NCI-H1417 treated with DMSO at 0.1 percent for 48 hours (cell line): ENCODE data around the gene OR6N2.

Experiments
- DNase-seq: peaks from one replicate; lab custom pipeline; 2025; lab: John Stamatoyannopoulos, UW

The OR6N2 gene

DNA sequence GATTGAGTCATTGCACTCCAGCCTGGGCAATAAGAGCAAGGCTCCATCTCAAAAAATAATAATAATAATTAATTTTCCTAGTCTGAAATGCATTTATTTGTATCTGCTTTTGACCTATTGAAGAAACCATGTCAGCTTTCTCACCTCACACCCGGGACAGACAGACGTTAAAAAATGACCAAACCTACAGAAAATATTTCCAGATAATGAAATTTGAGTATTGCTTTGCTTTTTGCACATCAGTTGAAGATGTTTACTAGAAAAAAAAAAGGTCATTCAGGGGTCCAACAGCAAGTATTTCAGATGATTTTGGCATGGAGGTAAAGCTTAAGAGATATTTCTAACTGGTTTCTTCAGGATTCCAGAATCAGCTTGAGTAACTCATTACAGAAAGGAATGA lies 26.6 kb downstream of the OR6N2 start, which contains the start of gene OR6K6:
Gene OR6K6 (plus strand): TSS at position 301 of the 400 bp plus-strand sequence. CDS start 168 bp downstream, outside the sequence.
- DNase-seq = no peak

DNA sequence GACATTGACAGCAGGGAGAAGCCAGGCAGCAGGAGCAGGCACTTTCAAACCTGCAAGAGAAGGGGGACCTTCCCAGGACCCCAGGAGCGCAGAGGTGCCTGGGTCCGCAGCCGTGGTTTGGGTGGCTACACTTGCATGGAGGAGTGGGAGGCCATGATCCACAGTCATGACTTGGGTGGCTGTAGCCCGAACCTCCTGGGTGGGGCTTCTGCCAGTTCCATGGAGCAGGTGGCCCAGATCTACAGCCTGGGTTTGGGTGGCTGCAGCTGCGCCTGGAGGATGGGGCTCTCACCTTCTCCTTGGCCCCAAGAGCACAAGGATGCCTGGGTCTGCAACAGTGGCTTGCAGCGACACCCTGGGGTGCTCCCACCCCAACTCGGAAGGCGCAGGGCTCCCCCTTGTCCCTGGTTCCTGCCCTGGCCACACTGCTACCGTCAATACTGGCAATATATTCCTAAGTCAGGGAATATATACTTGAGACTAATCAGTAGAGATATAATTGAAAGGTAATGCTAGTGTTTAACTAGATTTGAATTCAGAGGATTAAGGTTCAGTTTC lies 28.8 kb downstream of the OR6N2 start:
- DNase-seq = no peak

DNA sequence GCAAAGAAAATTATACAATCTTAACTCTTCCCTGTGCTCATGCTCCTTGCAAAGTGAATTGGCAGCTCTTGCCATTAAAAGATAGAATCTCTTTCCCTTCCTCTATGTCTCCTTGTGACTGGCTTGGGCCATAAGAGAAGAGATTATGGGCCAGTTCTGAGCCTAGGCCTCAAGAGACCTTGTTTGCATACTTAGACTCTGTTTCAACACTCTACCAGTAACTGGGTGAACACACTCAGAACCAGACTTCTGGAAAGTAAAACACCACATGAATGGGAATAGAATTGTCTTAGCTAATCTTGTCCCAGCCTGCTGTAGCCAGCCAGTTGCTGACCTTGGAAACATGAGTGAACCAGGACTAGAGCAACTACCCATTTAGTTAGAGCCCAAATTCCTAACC lies 45.2 kb downstream of the OR6N2 start:
- DNase-seq = no peak

DNA sequence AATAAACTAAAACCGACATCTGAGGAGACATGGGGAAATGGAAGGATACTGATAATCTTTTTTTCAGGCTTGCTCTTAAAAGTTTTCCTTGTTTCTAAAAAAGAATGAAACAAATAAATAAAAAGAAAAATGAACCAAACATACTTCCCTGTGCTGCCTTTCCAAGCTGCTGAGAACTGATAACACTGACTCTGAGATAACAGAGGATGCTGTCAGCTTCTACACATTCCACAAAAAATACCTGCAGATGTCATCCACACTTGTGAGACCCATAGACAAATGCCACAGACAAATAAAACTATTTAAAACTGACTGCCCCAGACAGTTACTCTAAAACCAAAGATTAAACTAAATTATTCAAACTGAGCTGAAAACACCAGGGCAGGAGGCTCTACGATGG lies 48.5 kb downstream of the OR6N2 start:
- DNase-seq = no peak

DNA sequence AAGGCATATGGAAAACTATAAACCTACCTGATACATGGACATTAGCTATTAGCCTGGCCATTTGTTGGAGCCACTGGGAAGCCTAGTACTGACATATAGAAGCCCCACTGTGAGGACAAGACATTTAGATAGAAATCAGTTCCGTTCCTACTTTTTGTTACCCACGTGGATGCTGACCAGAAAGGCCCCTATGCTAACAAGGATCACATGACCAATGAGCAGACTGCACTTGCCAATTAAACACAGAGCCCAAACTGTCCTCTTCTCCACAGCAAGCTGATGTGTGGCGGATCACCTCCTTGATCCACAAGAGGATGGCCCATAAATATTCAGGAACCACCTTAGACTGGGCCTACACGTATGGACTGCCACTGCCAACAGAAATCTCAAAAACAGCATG lies 49.3 kb downstream of the OR6N2 start:
- DNase-seq = no peak

DNA sequence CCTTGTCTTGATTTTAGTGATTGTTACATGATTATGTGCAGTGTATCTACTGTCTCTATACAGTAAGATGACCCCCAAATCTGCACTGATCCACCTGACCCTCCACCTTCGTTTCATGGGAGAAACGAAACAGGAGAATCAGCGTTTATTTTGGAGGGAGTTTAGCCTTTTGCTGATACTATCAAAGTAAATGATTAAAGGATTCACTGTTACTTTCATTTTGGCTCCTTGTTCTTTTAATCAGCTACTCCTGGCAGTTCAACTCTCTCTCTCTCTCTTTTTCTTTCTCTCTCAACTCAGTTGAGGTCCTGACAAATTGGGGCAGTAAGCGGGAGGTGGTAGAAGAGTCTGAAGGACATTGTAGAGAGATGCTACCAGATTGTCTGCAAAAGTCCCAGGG lies 50.6 kb downstream of the OR6N2 start:
- DNase-seq = no peak

- no peak for DNase-seq
Observed at GRCh38 chr1:158728510-158729225, 52.3 kb downstream of the OR6N2 start.

GRCh38 chr1:158724442-158724841 lies 56.6 kb downstream of the OR6N2 start:
- no peak for DNase-seq
